ENCODE data around the gene TNC. TPM values are rescaled to one million over a fixed set of nuclear protein-coding genes. Genes with fewer than 3 reads are reported as not detected.

TNC gene
- polyA plus RNA-seq, 3 donors: 0.02 TPM; not detected in 2

DNA sequence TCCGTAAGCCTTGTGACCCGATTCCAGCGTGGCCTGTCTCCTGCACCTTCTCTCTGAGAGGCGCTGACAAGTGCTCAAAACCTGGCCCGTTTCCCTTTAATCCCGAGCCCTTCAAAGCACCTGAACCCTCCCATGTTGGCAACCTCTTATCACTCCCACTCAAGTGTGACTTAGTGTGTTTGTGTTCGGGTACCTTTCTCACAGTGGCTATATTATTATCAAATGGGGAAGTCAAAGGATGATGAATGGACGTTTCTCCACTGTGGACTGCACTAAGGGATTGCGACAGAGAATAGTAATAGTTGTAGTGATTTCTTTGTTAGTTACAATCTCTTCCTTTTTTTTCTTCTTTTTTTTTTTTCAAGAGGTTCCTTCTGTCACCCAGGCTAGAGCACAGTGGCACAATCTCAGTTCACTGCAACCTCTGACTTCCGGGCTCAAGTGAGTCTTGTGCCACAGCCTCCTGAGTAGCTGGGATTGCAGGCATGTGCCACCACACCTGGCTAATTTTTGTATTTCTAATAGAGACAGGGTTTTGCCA is 122.2 kb downstream of the TNC start:
- 90% methylated on average over 4 of the region's 10 CpGs for WGBS (ENCODE audit: insufficient coverage)
- H3K27ac Mint-ChIP-seq: peak overlapping the region; percentile 91 to 99 (median 96)

DNA sequence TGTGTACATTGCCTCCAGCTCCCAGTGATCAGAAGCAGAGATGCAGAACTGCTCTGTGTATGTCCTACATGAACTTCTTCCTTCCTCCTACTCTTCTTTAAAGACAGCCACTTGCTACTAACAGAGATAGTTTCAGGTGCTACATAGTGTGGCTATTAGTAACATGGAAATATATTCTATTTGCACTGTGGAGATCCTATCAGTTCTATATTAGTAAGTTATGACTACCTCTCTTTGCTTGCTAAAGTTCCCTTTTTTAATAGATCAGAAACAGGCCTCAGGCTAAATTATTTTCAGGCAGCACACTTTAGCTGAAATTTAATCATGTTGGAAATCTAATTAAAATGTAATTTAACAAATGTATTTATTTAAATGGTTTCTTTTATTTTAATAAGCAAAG is 123.2 kb downstream of the TNC start:
- no peak overlapping the region for H3K4me2 ChIP-seq (replicated peaks; ENCODE audit: extremely low read depth, low read length, poor library complexity, severe bottlenecking)
- peak in 2 of 3 donors; percentile 52 to 62 for DNase-seq
- no peak overlapping the region for H2AFZ ChIP-seq (ENCODE audit: insufficient read depth, low read depth, low read length, poor library complexity, severe bottlenecking)
- H3K79me2 ChIP-seq (ENCODE audit: insufficient read depth, low read length): no peaks in the 10 kb centered on the region
- Mint-ChIP-seq H3K36me3 (peaks cover 0 to 7% of the 10 kb centered on the region in 2 donors), H3K4me3 (no peak overlapping the region), H3K4me1 (peaks cover 52% of the 10 kb centered on the region), H3K27ac (peak overlapping the region; percentile 36 to 98 (median 51)), H3K27me3 (ENCODE audit: low read depth in 3 of 3) (peaks cover 0 to 3% (median 0%) of the 10 kb centered on the region in 3 donors), H3K9me3 (no peaks in the 10 kb centered on the region)
- no peaks in the 10 kb centered on the region for H3K27me3 ChIP-seq (ENCODE audit: control insufficient read depth in 2 of 2, insufficient read depth in 2 of 2, low read length in 2 of 2)
- no peaks in the 10 kb centered on the region for H3K9me3 ChIP-seq (replicated peaks in 1 of 2; ENCODE audit: control insufficient read depth in 1 of 2, insufficient read depth in 1 of 2, low read length in 2 of 2)
- no peaks in the 10 kb centered on the region for H3K36me3 ChIP-seq (replicated peaks in 1 of 2; ENCODE audit: control insufficient read depth in 1 of 2, insufficient read depth in 2 of 2, low read length in 2 of 2)
- intact Hi-C loops (cut with micrococcal nuclease): no loop called here
- no peaks in the 10 kb centered on the region for H4K20me1 ChIP-seq (ENCODE audit: insufficient read depth, low read length)
- peaks cover 42 to 51% of the 10 kb centered on the region in 2 donors for H3K4me1 ChIP-seq (ENCODE audit: control insufficient read depth in 1 of 2, insufficient read depth in 2 of 2, low read length in 2 of 2)
- no peak overlapping the region for H3K4me3 ChIP-seq (replicated peaks in 1 of 3; ENCODE audit: low read depth in 2 of 3, low read length in 3 of 3)
- no peak overlapping the region for H3K9ac ChIP-seq (ENCODE audit: insufficient read depth, low read length, poor library complexity, severe bottlenecking)
- peak overlapping the region in 1 of 2 donors; percentile 83 for H3K27ac ChIP-seq (ENCODE audit: low read depth in 1 of 2, low read length in 2 of 2)
- TF ChIP-seq, protein P1, sequence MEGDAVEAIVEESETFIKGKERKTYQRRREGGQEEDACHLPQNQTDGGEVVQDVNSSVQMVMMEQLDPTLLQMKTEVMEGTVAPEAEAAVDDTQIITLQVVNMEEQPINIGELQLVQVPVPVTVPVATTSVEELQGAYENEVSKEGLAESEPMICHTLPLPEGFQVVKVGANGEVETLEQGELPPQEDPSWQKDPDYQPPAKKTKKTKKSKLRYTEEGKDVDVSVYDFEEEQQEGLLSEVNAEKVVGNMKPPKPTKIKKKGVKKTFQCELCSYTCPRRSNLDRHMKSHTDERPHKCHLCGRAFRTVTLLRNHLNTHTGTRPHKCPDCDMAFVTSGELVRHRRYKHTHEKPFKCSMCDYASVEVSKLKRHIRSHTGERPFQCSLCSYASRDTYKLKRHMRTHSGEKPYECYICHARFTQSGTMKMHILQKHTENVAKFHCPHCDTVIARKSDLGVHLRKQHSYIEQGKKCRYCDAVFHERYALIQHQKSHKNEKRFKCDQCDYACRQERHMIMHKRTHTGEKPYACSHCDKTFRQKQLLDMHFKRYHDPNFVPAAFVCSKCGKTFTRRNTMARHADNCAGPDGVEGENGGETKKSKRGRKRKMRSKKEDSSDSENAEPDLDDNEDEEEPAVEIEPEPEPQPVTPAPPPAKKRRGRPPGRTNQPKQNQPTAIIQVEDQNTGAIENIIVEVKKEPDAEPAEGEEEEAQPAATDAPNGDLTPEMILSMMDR (IDR thresholded peaks at IDR 0.05): no peak

More for the DNA sequence above, 122.2 kb downstream of the TNC start:
- H3K79me2 ChIP-seq (ENCODE audit: insufficient read depth, low read length): no peaks in the 10 kb centered on the region
- intact Hi-C loops (cut with micrococcal nuclease): loop anchor here in 1 of 2 donors (1.0 kb wide), 1 partner anchor 16 kb away; no protein-coding TSS in a partner anchor
- H3K4me2 ChIP-seq (replicated peaks; ENCODE audit: extremely low read depth, low read length, poor library complexity, severe bottlenecking): peak overlapping the region; percentile 21
- TF ChIP-seq, protein P1 (IDR thresholded peaks at IDR 0.05): no peak
- no peaks in the 10 kb centered on the region for H3K27me3 ChIP-seq (ENCODE audit: control insufficient read depth in 2 of 2, insufficient read depth in 2 of 2, low read length in 2 of 2)
- Mint-ChIP-seq H3K4me1 (peaks cover 44% of the 10 kb centered on the region), H3K27me3 (ENCODE audit: low read depth in 3 of 3) (peaks cover 0 to 5% (median 2%) of the 10 kb centered on the region in 3 donors), H3K9me3 (no peaks in the 10 kb centered on the region), H3K4me3 (no peak overlapping the region), H3K36me3 (peaks cover 0 to 4% of the 10 kb centered on the region in 2 donors)
- no peaks in the 10 kb centered on the region for H3K36me3 ChIP-seq (replicated peaks in 1 of 2; ENCODE audit: control insufficient read depth in 1 of 2, insufficient read depth in 2 of 2, low read length in 2 of 2)
- no peaks in the 10 kb centered on the region for H3K9me3 ChIP-seq (replicated peaks in 1 of 2; ENCODE audit: control insufficient read depth in 1 of 2, insufficient read depth in 1 of 2, low read length in 2 of 2)
- H2AFZ ChIP-seq (ENCODE audit: insufficient read depth, low read depth, low read length, poor library complexity, severe bottlenecking): no peak overlapping the region
- peak overlapping the region in 1 of 3 experiments; percentile 3 for H3K4me3 ChIP-seq (replicated peaks in 1 of 3; ENCODE audit: low read depth in 2 of 3, low read length in 3 of 3)
- peaks cover 36 to 41% of the 10 kb centered on the region in 2 donors for H3K4me1 ChIP-seq (ENCODE audit: control insufficient read depth in 1 of 2, insufficient read depth in 2 of 2, low read length in 2 of 2)
- peak; percentile 86 to 98 (median 95) for DNase-seq
- H4K20me1 ChIP-seq (ENCODE audit: insufficient read depth, low read length): no peaks in the 10 kb centered on the region
- H3K9ac ChIP-seq (ENCODE audit: insufficient read depth, low read length, poor library complexity, severe bottlenecking): no peak overlapping the region
- peak overlapping the region; percentile 83 to 89 for H3K27ac ChIP-seq (ENCODE audit: low read depth in 1 of 2, low read length in 2 of 2)
